Smooth muscle cell (in vitro differentiated cells): Measurements from ENCODE around the gene EIF4G1. TPM values are rescaled to one million over a fixed set of nuclear protein-coding genes. Genes with fewer than 3 reads are reported as not detected.

Experiments
- DNase-seq: peaks from one replicate; lab custom pipeline; 2025; ENCODE audit not compliant: unreplicated experiment; lab: John Stamatoyannopoulos, UW
- H2AFZ ChIP-seq: fragments of 200-600 bp; sonication (generic); 2 replicates; pipeline ENCODE4 v1.6.0; 2016; ENCODE audit warnings: antibody characterized with exemption, low read depth, mild to moderate bottlenecking
- H3F3A ChIP-seq: fragments of 200-600 bp; sonication (generic); 2 replicates; pipeline ENCODE4 v1.6.0; 2017; ENCODE audit warnings: antibody characterized with exemption, low read depth
- H3K27ac ChIP-seq: fragments of 200-600 bp; sonication (generic); 2 replicates; pipeline ENCODE4 v1.5.1; 2016; ENCODE audit warnings: low read depth, mild to moderate bottlenecking
- H3K27me3 ChIP-seq: fragments of 200-600 bp; sonication (generic); 2 replicates; pipeline ENCODE4 v1.6.1; 2016; ENCODE audit warnings: low read depth, mild to moderate bottlenecking
- H3K36me3 ChIP-seq: fragments of 200-600 bp; sonication (generic); 2 replicates; pipeline ENCODE4 v1.5.1; 2016; ENCODE audit warnings: low read depth
- H3K4me1 ChIP-seq: fragments of 200-600 bp; sonication (generic); 2 replicates; pipeline ENCODE4 v1.5.1; 2016; ENCODE audit warnings: low read depth
- H3K4me2 ChIP-seq: fragments of 200-600 bp; sonication (generic); 2 replicates; pipeline ENCODE4 v1.6.0; 2016; ENCODE audit warnings: mild to moderate bottlenecking
- H3K4me3 ChIP-seq: fragments of 200-600 bp; sonication (generic); 2 replicates; pipeline ENCODE4 v1.5.1; 2016; ENCODE audit warnings: mild to moderate bottlenecking
- H3K79me2 ChIP-seq: fragments of 200-600 bp; sonication (generic); 2 replicates; pipeline ENCODE4 v1.6.0; 2016; ENCODE audit warnings: low read depth, mild to moderate bottlenecking
- H3K9ac ChIP-seq: fragments of 200-600 bp; sonication (generic); 2 replicates; pipeline ENCODE4 v1.6.0; 2016; ENCODE audit warnings: low read depth
- H3K9me3 ChIP-seq: fragments of 200-600 bp; sonication (generic); replicated peaks from 2 replicates; pipeline ENCODE4 v1.5.1; 2016; ENCODE audit warnings: low read depth
- H4K20me1 ChIP-seq: fragments of 200-600 bp; sonication (generic); 2 replicates; pipeline ENCODE4 v1.6.0; 2016; ENCODE audit warnings: low read depth
- CTCF ChIP-seq: fragments of 200-600 bp; sonication (generic); IDR thresholded peaks from 2 replicates; pipeline ENCODE4 v1.5.1; 2017; ENCODE audit warnings: borderline replicate concordance, mild to moderate bottlenecking, antibody characterized with exemption; ENCODE audit not compliant: insufficient read depth, poor library complexity, severe bottlenecking
- WGBS: methylation state at CpG from one replicate; pipeline ENCODE4 v1.1.7; 2016; ENCODE audit warnings: low lambda C conversion rate; 5-methylcytosine and 5-hydroxymethylcytosine counted together
- polyA plus RNA-seq: library from polyadenylated mRNA; unstranded; fragments of >200 nt; fragmentation: Nextera tagmentation; extraction: Ambion mirVana; gene quantifications from 2 replicates; pipeline ENCODE4 v1.2.1, GENCODE V29; 2016
- total RNA-seq: library from RNA; depleted of rRNA; stranded (reverse); fragments of >200 nt; gene quantifications from 2 replicates; pipeline ENCODE4 v1.2.3, GENCODE V29; 2014

Gene EIF4G1
- total and polyA plus RNA-seq, 2 experiments from 2014 or later, result 171 to 198 TPM

- TF ChIP-seq CTCF, result no peak
- DNase-seq, result no peak
- Histone ChIP-seq H3F3A (peaks cover 17% of the 10 kb centered on the region), H3K4me2 (peak overlapping the region; percentile 25), H3K4me1 (peaks cover 21% of the 10 kb centered on the region), H3K79me2 (no peaks in the 10 kb centered on the region), H3K27ac (peak overlapping the region; percentile 71), H3K36me3 (no peaks in the 10 kb centered on the region), H2AFZ (no peak overlapping the region), H3K4me3 (no peak overlapping the region), H3K27me3 (no peaks in the 10 kb centered on the region), H3K9me3 (no peaks in the 10 kb centered on the region), H3K9ac (no peak overlapping the region), H4K20me1 (peaks cover 16% of the 10 kb centered on the region)
- WGBS, result 74% methylated on average over 12 of the region's 12 CpGs
Observed at GRCh38 chr3:184347321-184348056, 33.1 kb downstream of the EIF4G1 start.

- Histone ChIP-seq H2AFZ (no peak overlapping the region), H3K79me2 (no peaks in the 10 kb centered on the region), H3K4me1 (peaks cover 21% of the 10 kb centered on the region), H3K9me3 (no peaks in the 10 kb centered on the region), H3F3A (peaks cover 17% of the 10 kb centered on the region), H3K36me3 (no peaks in the 10 kb centered on the region), H3K4me2 (peak overlapping the region; percentile 25), H3K4me3 (no peak overlapping the region), H3K9ac (no peak overlapping the region), H3K27ac (peak overlapping the region; percentile 71), H3K27me3 (no peaks in the 10 kb centered on the region), H4K20me1 (peaks cover 14% of the 10 kb centered on the region)
- DNase-seq, result no peak
- no peak for TF ChIP-seq CTCF
- WGBS, result 20% methylated on average over 4 of the region's 4 CpGs
Observed at GRCh38 chr3:184348057-184348382, 33.6 kb downstream of the EIF4G1 start.

- no peak for TF ChIP-seq CTCF
- peaks cover 21% of the 10 kb centered on the region for H3K4me1 ChIP-seq
- no peak overlapping the region for H3K27ac ChIP-seq
- no peaks in the 10 kb centered on the region for H3K9me3 ChIP-seq
- no peaks in the 10 kb centered on the region for H3K79me2 ChIP-seq
- WGBS, result 95% methylated on average over 10 of the region's 10 CpGs
- no peak overlapping the region for H2AFZ ChIP-seq
- no peak overlapping the region for H3K4me3 ChIP-seq
- peaks cover 14% of the 10 kb centered on the region for H4K20me1 ChIP-seq
- H3K9ac ChIP-seq, result no peak overlapping the region
- H3K4me2 ChIP-seq, result no peak overlapping the region
- H3K36me3 ChIP-seq, result no peaks in the 10 kb centered on the region
- H3K27me3 ChIP-seq, result no peaks in the 10 kb centered on the region
- peaks cover 17% of the 10 kb centered on the region for H3F3A ChIP-seq
- DNase-seq, result no peak
Observed at GRCh38 chr3:184349563-184350470, 35.4 kb downstream of the EIF4G1 start.
